ENCODE data around the gene DOCK2. TPM values are rescaled to one million over a fixed set of nuclear protein-coding genes. Genes with fewer than 3 reads are reported as not detected.

The DOCK2 gene
- total and polyA plus RNA-seq, 2 donors (not counting 3 experiments of a cell fraction or from before 2014, with no cell fraction given), result 0.62 to 4.8 TPM

- H4K20me1 ChIP-seq (replicated peaks; ENCODE audit: control insufficient read depth, extremely low read depth, insufficient read depth, low read length), result no peaks in the 10 kb centered on the region
- no peak overlapping the region for H3K27ac ChIP-seq (ENCODE audit: insufficient read depth, low read depth, low read length)
- ChIA-PET CTCF (interaction anchor here (1.1 to 1.5 kb wide), 2 partner anchors 10 to 12 kb away, joined by 3 to 4 read pairs; no protein-coding TSS in a partner anchor), POLR2A (no interaction called here)
- H3K36me3 ChIP-seq (ENCODE audit: control insufficient read depth in 2 of 2, extremely low read depth in 1 of 2, insufficient read depth in 2 of 2, low read length in 2 of 2), result no peaks in the 10 kb centered on the region
- H3K27me3 ChIP-seq (ENCODE audit: control insufficient read depth in 2 of 2, insufficient read depth in 2 of 2, low read length in 2 of 2), result no peaks in the 10 kb centered on the region
- H3K4me2 ChIP-seq (ENCODE audit: insufficient read depth, low read length), result no peak overlapping the region
- H2AFZ ChIP-seq (ENCODE audit: low read depth, low read length), result no peak overlapping the region
- no peak for TF ChIP-seq MAX (IDR thresholded peaks at IDR 0.05; ENCODE audit: insufficient read depth, insufficient read length)
- TF ChIP-seq CTCF (IDR thresholded peaks at IDR 0.05; ENCODE audit: extremely low read depth in 1 of 2, insufficient read depth in 1 of 2, low read depth in 1 of 2, low read length in 2 of 2), result no peak
- TF ChIP-seq POLR2A (IDR thresholded peaks at IDR 0.05; ENCODE audit: low read depth, low read length), result no peak
- TF ChIP-seq EZH2 (IDR thresholded peaks at IDR 0.05; ENCODE audit: borderline replicate concordance, low read depth, low read length, severe bottlenecking), result no peak
- no peak for TF ChIP-seq FOS (IDR thresholded peaks at IDR 0.05; ENCODE audit: borderline replicate concordance, insufficient read depth, low read length)
- no peak for TF ChIP-seq POLR2AphosphoS5 (IDR thresholded peaks at IDR 0.05; ENCODE audit: insufficient read depth, low read depth, low read length)
- no peak for TF ChIP-seq GATA2 (IDR thresholded peaks at IDR 0.05; ENCODE audit: insufficient read depth, insufficient read length, low read depth, low read length)
- TF ChIP-seq JUN (IDR thresholded peaks at IDR 0.05; ENCODE audit: borderline replicate concordance, insufficient read depth, insufficient read length, low read depth), result no peak
- no peak for TF ChIP-seq MYC (IDR thresholded peaks at IDR 0.05; ENCODE audit: low read depth, low read length)
- no peaks in the 10 kb centered on the region for H3K9me1 ChIP-seq (replicated peaks; ENCODE audit: control insufficient read depth, extremely low read depth, insufficient read depth, low read length)
- FAIRE-seq (no peak), DNase-seq (ENCODE audit: low read depth, low spot score) (no peak)
- H3K9me3 ChIP-seq (replicated peaks; ENCODE audit: control insufficient read depth, insufficient read depth, low read length), result no peaks in the 10 kb centered on the region
- dilution Hi-C loops (cut with MboI; ENCODE audit: extremely low pct_ligation_motif_present, low sequenced_read_pairs) (no loop called here), intact Hi-C loops (cut with micrococcal nuclease) (no loop called here)
- no TSS peak for BruUV-seq (replicated peaks)
- H3K4me1 ChIP-seq (ENCODE audit: control insufficient read depth, extremely low read depth, insufficient read depth, low read length), result no peaks in the 10 kb centered on the region
- no peak overlapping the region for H3K9ac ChIP-seq (replicated peaks; ENCODE audit: extremely low read depth, insufficient read depth, low read length)
- no peaks in the 10 kb centered on the region for H3K79me2 ChIP-seq (ENCODE audit: control insufficient read depth, insufficient read depth, low read length)
- no peak overlapping the region for H3K4me3 ChIP-seq (replicated peaks in 1 of 3; ENCODE audit: insufficient read depth in 1 of 3, low read depth in 1 of 3, low read length in 3 of 3)
Observed at GRCh38 chr5:169682026-169682425, 45.0 kb downstream of the DOCK2 start.
